ENCODE data around the gene DYNC1LI2. TPM values are rescaled to one million over a fixed set of nuclear protein-coding genes. Genes with fewer than 3 reads are reported as not detected.
A peak's percentile ranks its signal among the peaks of the same experiment; 100 is the strongest.

DYNC1LI2 gene
- total RNA-seq, 2 experiments from 2014 or later, result 53.9 to 65.9 TPM

DNA sequence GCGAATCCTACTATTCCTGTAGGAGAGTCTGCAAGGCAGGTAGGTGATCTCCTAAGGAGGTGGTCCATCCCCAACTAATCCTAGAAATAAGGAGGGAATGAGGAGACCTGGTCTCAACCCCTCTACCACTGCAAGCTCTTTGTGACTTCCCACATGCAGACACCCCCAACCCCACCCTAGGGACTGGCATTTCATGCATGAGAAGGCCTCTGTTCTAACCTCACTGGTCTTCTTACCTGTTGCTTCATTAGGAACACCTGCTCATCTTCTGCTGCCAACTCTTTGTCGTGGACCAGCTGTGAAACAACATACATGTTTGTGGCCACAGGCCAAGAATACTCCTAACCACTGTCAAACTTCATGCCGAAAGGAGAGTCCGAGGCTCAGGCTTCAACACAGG is 22.6 kb downstream of the DYNC1LI2 start:
- Mint-ChIP-seq H3K36me3 (ENCODE audit: low read depth) (peaks cover 49% of the 10 kb centered on the region), H3K4me3 (no peak overlapping the region), H3K27ac (no peak overlapping the region), H3K27me3 (no peaks in the 10 kb centered on the region), H3K9me3 (no peaks in the 10 kb centered on the region), H3K4me1 (peaks cover 8% of the 10 kb centered on the region)
- ChIA-PET CTCF (interaction anchor here (0.8 to 2.6 kb wide), 5 partner anchors 12 to 145 kb away, joined by 3 to 7 read pairs (median 3); partner anchors contain the start of gene DYNC1LI2), POLR2A (no interaction called here)
- DNase-seq, result no peak

DNA sequence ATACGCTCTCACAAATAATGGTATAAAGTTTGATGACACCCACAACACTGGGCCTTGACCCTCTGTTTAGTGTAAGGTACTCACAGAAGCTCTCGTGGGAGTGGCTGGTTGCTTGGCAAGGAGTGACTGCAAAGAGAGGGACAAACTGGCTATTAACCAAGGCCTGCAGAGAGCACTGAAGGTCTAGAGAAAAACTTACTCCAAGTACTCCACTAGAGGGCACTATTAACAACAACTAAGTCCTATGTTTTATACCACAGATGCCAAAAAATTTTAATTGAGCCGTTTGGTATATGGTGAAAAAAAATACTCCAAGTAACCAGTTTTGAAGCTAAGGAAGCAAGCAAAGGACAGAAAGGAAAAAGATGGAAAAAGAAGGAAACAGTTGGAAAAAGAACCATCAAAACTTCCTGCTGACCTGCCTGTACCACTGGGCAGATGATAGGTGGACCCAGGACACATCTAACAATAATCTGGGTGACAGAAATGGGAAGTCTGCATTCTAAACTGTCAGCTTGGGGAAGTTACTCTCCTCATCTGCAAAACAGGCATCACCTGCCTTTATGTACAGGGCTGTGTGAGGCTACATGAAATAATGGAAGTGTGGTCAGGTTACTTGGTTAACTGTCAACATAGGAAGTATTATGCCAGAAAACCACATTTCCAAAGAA is 23.2 kb downstream of the DYNC1LI2 start:
- H3K9me3 Mint-ChIP-seq, result no peaks in the 10 kb centered on the region
- peaks cover 47% of the 10 kb centered on the region for H3K36me3 Mint-ChIP-seq (ENCODE audit: low read depth)
- no peaks in the 10 kb centered on the region for H3K27me3 Mint-ChIP-seq
- ChIA-PET POLR2A (no interaction called here), CTCF (interaction anchor here (0.8 to 2.7 kb wide), 11 partner anchors 8 to 145 kb away, joined by 3 to 13 read pairs (median 3); partner anchors contain the start of genes DYNC1LI2 and NAE1)
- H3K4me1 Mint-ChIP-seq, result peaks cover 8% of the 10 kb centered on the region
- peak; percentile 26 for DNase-seq
- peak overlapping the region; percentile 38 for H3K27ac Mint-ChIP-seq
- no peak overlapping the region for H3K4me3 Mint-ChIP-seq

DNA sequence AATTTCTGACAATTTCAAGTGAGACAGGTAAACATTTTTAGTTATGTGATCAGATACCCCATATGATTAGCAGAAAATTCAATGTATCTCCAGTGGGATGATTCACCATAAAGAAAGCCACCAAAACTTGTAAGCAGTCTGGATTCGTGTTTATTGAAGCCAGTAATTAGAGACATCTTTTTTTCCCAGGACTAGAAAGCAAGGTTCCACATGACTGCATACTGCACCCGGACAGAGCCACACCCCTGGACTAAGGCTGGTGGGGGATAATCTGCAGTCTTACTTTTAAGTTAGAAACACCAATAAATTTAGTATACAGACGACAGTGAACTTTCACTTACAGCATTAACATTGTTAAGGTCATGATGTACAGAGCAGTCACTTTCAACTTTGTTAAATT is 30.6 kb downstream of the DYNC1LI2 start:
- Mint-ChIP-seq H3K27me3 (no peaks in the 10 kb centered on the region), H3K4me1 (no peaks in the 10 kb centered on the region), H3K4me3 (no peak overlapping the region), H3K9me3 (no peaks in the 10 kb centered on the region), H3K36me3 (ENCODE audit: low read depth) (peaks cover 25% of the 10 kb centered on the region), H3K27ac (peak overlapping the region; percentile 41)
- POLR2A ChIA-PET, result no interaction called here
- CTCF ChIA-PET, result no interaction called here
- no peak for DNase-seq

DNA sequence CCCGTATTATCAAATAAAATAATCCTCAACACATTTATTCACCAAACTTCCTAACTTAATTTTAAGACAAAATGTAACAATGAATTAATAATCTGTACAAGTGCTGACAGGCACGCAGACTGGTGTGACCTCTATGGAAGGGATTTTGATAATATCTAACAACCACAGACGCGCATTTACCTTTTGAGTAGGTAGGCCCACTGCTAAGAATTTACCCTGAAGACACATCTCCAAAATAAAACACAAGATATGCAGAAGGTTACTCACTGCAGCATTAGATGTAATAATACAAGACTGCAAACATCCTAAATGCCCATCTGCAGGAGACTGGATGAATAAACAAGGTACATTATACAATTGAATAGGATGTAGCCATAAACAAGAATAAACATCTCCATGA is 32.2 kb downstream of the DYNC1LI2 start:
- H3K4me1 Mint-ChIP-seq, result no peaks in the 10 kb centered on the region
- H3K36me3 Mint-ChIP-seq (ENCODE audit: low read depth), result peaks cover 16% of the 10 kb centered on the region
- no peaks in the 10 kb centered on the region for H3K9me3 Mint-ChIP-seq
- POLR2A ChIA-PET, result no interaction called here
- no peak overlapping the region for H3K4me3 Mint-ChIP-seq
- CTCF ChIA-PET, result no interaction called here
- no peak for DNase-seq
- H3K27me3 Mint-ChIP-seq, result no peaks in the 10 kb centered on the region
- no peak overlapping the region for H3K27ac Mint-ChIP-seq

DNA sequence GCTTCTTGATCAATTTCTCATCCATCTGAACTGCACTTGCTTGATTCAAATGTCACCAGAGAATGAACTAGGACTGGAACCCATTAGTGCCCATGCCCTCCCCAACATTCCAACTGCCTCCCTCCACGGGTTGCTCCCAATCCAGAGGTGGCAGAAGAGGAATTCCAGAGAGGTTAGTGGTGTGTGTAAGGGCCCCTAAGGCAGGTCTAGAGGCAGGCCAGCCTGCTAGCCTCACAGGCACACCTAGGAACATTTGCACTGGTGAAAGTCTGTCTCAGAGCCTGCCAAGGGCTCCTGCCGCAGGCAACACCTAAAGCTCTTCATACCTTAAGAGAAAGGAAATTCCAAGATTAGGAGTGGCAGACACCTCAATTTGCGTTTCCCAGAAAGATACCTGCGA is 33.6 kb downstream of the DYNC1LI2 start:
- Mint-ChIP-seq H3K27me3 (no peaks in the 10 kb centered on the region), H3K4me3 (no peak overlapping the region), H3K27ac (no peak overlapping the region), H3K4me1 (no peaks in the 10 kb centered on the region), H3K36me3 (ENCODE audit: low read depth) (peaks cover 4% of the 10 kb centered on the region), H3K9me3 (no peaks in the 10 kb centered on the region)
- DNase-seq, result no peak
- ChIA-PET CTCF (interaction anchor here (1.4 kb wide), 1 partner anchor 20 kb away, joined by 5 read pairs; no protein-coding TSS in a partner anchor), POLR2A (no interaction called here)

DNA sequence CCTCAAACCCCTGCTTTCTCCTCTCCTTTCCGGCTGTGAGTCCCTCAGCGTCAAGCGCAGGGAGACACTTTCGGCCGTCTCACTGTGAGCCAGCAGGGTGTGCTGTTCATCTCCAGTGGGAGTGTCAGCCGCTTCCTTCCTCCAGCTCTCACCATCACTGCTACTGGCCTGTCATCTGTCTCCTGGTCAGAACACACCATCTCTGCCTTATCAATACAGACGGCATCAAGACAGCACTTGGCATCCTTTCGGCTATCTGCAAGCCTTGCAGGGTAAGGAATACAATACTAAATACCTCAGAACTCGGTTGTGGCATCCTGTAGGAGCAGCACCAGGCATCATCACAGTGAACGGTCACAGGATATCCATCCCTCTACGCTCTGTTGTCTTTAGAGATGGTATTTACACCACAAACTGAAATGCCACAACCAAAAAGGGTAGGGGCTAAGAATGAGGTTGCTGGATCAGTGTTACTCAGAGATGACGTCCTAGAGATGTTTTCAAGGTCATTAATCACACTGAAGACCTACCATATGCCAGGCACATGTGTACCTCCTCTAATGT is 34.2 kb downstream of the DYNC1LI2 start:
- H3K4me1 Mint-ChIP-seq, result no peaks in the 10 kb centered on the region
- H3K27me3 Mint-ChIP-seq, result no peaks in the 10 kb centered on the region
- POLR2A ChIA-PET, result no interaction called here
- no peak overlapping the region for H3K4me3 Mint-ChIP-seq
- H3K9me3 Mint-ChIP-seq, result no peaks in the 10 kb centered on the region
- no peak overlapping the region for H3K27ac Mint-ChIP-seq
- CTCF ChIA-PET, result interaction anchor here (1.4 kb wide), 1 partner anchor 150 kb away, joined by 3 read pairs; no protein-coding TSS in a partner anchor
- H3K36me3 Mint-ChIP-seq (ENCODE audit: low read depth), result peaks cover 4% of the 10 kb centered on the region
- peak; percentile 37 for DNase-seq

DNA sequence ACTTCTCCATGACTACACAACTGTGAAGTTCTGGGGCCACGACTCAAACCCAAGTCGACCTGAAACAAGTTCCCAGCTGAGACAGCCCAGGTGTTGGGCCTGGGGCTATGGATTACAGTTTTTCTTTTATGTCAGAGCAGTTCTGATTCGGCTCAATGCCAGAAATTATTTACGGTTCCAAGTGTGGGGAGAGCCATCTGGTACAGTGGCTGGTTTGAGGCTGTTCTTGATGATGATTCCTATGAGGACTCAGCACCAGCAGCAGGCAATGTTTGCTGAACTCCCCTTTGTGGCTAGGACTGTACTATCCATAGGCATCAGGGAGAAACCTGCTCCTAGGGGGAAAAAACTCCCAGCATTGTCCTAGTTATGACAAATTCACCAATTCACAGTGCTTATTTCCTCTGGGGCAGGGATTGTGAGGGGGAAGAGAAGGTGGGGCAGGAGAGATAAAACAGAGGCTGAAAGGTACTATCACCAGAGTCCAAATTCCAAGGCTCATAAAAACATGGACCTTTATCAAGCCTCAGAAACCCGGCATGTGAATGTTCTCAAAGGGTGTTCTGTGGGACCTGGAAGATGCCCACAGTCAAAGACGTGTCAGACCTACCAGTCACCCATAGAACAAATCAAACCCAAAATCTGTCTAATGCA is 36.6 kb downstream of the DYNC1LI2 start:
- H3K27me3 Mint-ChIP-seq, result peaks cover 4% of the 10 kb centered on the region

DNA sequence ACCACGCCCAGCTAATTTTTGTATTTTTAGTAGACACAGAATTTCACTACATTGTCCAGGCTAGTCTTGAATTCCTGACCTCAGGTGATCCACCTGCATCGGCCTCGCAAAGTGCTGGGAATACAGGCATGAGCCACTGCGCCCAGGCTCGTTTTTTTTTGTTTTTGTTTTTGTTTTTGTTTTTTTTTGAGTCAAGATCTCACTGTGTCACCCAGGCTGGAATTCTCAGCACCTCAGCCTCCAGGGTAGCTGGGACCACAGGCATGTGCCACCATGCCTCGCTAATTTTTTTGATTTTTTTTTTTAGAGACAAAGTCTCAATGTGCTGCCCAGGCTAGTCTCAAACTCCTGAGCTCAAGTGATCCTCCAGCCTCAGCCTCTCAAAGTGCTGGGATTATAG is 37.3 kb downstream of the DYNC1LI2 start:
- Mint-ChIP-seq H3K36me3 (ENCODE audit: low read depth) (no peaks in the 10 kb centered on the region), H3K4me1 (no peaks in the 10 kb centered on the region), H3K4me3 (no peak overlapping the region), H3K27ac (no peak overlapping the region), H3K9me3 (no peaks in the 10 kb centered on the region), H3K27me3 (peaks cover 5% of the 10 kb centered on the region)
- ChIA-PET POLR2A (no interaction called here), CTCF (interaction anchor here (0.6 kb wide), 1 partner anchor 116 kb away, joined by 5 read pairs; the partner anchor contains the start of gene NAE1)
- no peak for DNase-seq

More for the DNA sequence above, 36.6 kb downstream of the DYNC1LI2 start:
- ChIA-PET CTCF (interaction anchor here (1.0 to 1.3 kb wide), 2 partner anchors 37 to 158 kb away, joined by 3 to 4 read pairs; partner anchors contain the start of gene DYNC1LI2), POLR2A (no interaction called here)
- Mint-ChIP-seq H3K4me3 (no peak overlapping the region), H3K36me3 (ENCODE audit: low read depth) (no peaks in the 10 kb centered on the region), H3K27ac (no peak overlapping the region), H3K4me1 (no peaks in the 10 kb centered on the region), H3K9me3 (no peaks in the 10 kb centered on the region)
- DNase-seq, result no peak

DNA sequence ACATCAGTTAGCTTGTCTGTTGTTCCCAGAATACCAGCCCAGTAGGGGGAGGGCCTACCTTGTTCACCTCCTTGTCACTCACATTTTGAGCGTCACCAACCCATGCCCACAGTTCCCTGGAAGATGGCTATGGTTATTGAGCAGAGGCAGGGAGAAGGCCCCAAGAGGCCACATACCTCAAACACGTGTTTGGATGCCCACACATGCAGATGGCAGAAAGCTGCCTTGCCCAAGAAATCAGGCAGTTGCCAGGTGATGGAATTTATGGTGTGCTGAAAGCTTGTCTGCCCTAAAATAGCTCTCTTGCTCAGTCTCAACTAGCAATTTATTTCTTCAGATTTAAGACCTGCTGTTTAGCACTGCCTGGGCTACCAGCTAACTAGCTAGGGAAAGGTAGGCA is 38.3 kb downstream of the DYNC1LI2 start:
- Mint-ChIP-seq H3K27me3 (peaks cover 10% of the 10 kb centered on the region), H3K36me3 (ENCODE audit: low read depth) (no peaks in the 10 kb centered on the region), H3K4me3 (no peak overlapping the region), H3K27ac (no peak overlapping the region), H3K9me3 (no peaks in the 10 kb centered on the region), H3K4me1 (no peaks in the 10 kb centered on the region)
- no peak for DNase-seq
- CTCF ChIA-PET, result interaction anchor here (0.6 to 1.1 kb wide), 2 partner anchors 50 to 290 kb away, joined by 3 read pairs; no protein-coding TSS in a partner anchor
- POLR2A ChIA-PET, result no interaction called here

DNA sequence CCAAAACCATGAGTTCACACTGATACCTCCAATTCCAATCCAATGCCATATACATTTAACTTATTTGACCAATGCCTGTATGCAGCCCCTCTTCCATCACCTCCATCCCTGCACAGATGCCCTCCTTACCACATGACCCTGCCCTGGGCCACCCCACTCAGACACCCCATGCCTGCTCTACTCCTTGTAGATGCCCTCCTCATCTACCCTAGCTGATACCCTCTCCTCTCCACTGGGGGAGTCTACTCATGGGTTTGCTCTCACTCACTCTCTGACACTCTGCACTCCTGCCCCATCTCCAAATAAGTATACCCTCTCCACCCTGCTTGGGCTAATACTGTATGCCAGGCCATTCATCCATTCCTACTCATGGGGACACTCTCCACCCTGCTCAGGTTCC is 38.9 kb downstream of the DYNC1LI2 start:
- DNase-seq, result no peak
- CTCF ChIA-PET, result interaction anchor here (1.1 kb wide), 1 partner anchor 50 kb away, joined by 3 read pairs; no protein-coding TSS in a partner anchor
- Mint-ChIP-seq H3K27me3 (peaks cover 12% of the 10 kb centered on the region), H3K4me1 (no peaks in the 10 kb centered on the region), H3K4me3 (no peak overlapping the region), H3K36me3 (ENCODE audit: low read depth) (no peaks in the 10 kb centered on the region), H3K9me3 (no peaks in the 10 kb centered on the region), H3K27ac (no peak overlapping the region)
- POLR2A ChIA-PET, result no interaction called here

DNA sequence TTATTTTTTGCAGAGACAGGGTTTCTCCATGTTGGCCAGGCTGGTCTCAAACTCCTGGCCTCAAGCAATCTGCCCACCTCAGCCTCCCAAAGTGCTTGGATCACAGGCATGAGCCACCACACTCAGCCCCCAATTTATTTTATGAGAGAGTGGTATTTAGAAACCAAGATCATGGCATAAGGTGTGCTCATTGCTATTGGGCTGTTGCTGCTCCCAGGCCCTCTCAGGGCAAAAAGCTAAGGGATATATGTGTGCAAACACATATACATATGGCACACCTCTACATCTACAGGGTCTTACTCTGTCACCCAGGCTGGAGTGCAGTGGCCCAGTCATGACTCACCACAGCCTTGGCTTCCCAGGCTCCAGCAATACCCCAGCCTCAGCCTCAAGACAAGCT is 39.8 kb downstream of the DYNC1LI2 start:
- no peak for DNase-seq
- ChIA-PET POLR2A (no interaction called here), CTCF (no interaction called here)
- Mint-ChIP-seq H3K9me3 (no peaks in the 10 kb centered on the region), H3K27me3 (peaks cover 15% of the 10 kb centered on the region), H3K36me3 (ENCODE audit: low read depth) (no peaks in the 10 kb centered on the region), H3K27ac (no peak overlapping the region), H3K4me1 (no peaks in the 10 kb centered on the region), H3K4me3 (no peak overlapping the region)

DNA sequence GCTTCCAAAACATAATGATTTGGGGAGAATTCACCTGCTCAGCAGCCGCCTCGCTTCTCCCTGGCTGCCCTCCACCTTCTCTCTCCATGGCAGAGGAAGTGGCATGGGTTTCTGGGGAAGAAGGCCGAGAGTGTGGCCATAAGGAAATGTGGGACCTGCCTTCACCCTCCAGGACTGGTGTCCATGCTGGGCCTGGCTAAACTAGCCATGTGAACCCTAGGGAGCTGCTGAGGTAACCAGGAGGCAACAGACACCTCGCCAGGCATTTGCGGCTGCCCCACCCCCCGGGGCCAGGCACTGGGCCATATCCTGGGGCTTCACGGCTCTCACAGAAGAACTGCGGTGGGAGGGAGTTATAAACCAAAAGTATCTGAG is 44.9 kb downstream of the DYNC1LI2 start:
- ChIA-PET POLR2A (no interaction called here), CTCF (no interaction called here)
- Mint-ChIP-seq H3K9me3 (no peaks in the 10 kb centered on the region), H3K27ac (no peak overlapping the region), H3K27me3 (peaks cover 18% of the 10 kb centered on the region), H3K4me3 (no peak overlapping the region), H3K36me3 (ENCODE audit: low read depth) (no peaks in the 10 kb centered on the region), H3K4me1 (no peaks in the 10 kb centered on the region)
- DNase-seq, result no peak

DNA sequence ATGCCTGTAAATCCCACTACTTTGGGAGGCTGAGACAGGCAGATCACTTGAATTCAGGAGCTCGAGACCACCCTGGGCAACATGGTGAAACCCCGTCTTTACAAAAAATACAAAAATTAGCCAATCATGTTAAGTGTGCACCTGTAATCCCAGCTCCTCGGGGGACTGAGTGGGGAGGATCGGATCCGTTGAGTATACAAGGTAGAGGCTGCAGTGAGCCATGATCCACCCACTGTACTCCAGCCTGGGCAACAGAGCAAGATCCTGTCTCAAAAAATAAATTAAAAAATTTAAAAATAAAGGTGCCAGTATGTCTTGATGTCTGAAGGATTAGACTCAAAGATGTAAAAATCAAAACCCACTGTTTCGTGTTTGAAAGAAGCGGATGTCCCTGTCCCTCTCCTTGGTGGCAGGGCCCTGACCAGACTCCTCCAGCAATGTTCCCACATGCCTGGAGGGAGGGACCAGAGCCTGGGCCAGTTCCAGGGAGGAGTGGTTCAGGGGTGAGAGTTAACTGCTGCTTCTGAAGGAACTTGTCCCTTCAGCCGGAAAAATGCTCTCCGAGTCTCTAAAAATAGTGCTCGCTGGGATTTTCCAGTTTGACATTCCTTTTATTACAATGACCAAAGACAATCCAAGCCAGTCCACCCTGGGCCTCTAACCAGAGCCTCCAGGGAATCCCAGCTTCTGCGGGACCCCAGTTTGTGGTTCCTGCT is 45.5 kb downstream of the DYNC1LI2 start:
- peaks cover under 1% of the 10 kb centered on the region for H3K9me3 Mint-ChIP-seq
- H3K36me3 Mint-ChIP-seq (ENCODE audit: low read depth), result no peaks in the 10 kb centered on the region
- no peak overlapping the region for H3K27ac Mint-ChIP-seq
- ChIA-PET POLR2A (no interaction called here), CTCF (interaction anchor here (1.0 kb wide), 1 partner anchor 55 kb away, joined by 3 read pairs; no protein-coding TSS in a partner anchor)
- H3K27me3 Mint-ChIP-seq, result peaks cover 18% of the 10 kb centered on the region
- peaks cover 2% of the 10 kb centered on the region for H3K4me1 Mint-ChIP-seq
- no peak overlapping the region for H3K4me3 Mint-ChIP-seq
- no peak for DNase-seq
